Panc1 (cell line): Measurements from ENCODE around the gene ARMCX1. TPM values are rescaled to one million over a fixed set of nuclear protein-coding genes. Genes with fewer than 3 reads are reported as not detected.
A peak's percentile ranks its signal among the peaks of the same experiment; 100 is the strongest.

Experiments
- ATAC-seq: fragments of 200-7000 bp; cut with Tn5 transposase; 2 replicates; pipeline ENCODE4 v1.9.1; 2020; ENCODE audit warnings: mild to moderate bottlenecking, moderate library complexity
- BruUV-seq: library from RNA; stranded (reverse); fragments of 400-500 nt; replicated peaks from 2 replicates; lab custom pipeline; 2021; lab: Mats Ljungman, UMichigan
- CTCF ChIA-PET: fragments of 300-600 bp; sonication (Branson Sonifier 250); formaldehyde crosslinking; loops from one replicate; lab custom pipeline; 2022; ENCODE audit warnings: antibody characterized with exemption; lab: Charles Lee
- POLR2A ChIA-PET: fragments of 300-600 bp; sonication (Branson Sonifier 250); formaldehyde crosslinking; loops from one replicate; lab custom pipeline; 2022; ENCODE audit warnings: antibody characterized with exemption; lab: Charles Lee
- DNase-seq: peaks from one replicate; pipeline ENCODE4 v3.0.0-alpha.2; 2010; ENCODE audit warnings: low read depth, low spot score
- H3K27ac ChIP-seq: 2 replicates; pipeline ENCODE4 v1.5.1; 2011; ENCODE audit warnings: mild to moderate bottlenecking, low read length, inconsistent platforms
- H3K27me3 ChIP-seq: fragments of 200-500 bp; sonication (Bioruptor generic); 2 replicates; pipeline ENCODE4 v1.6.0; 2014; ENCODE audit warnings: low read length, inconsistent platforms; ENCODE audit not compliant: control insufficient read depth, insufficient read depth
- H3K36me3 ChIP-seq: fragments of 200-500 bp; sonication (Bioruptor generic); 2 replicates; pipeline ENCODE4 v1.5.1; 2014; ENCODE audit warnings: inconsistent platforms, mild to moderate bottlenecking, low read length, moderate library complexity; ENCODE audit not compliant: control insufficient read depth, insufficient read depth
- H3K4me1 ChIP-seq: 2 replicates; pipeline ENCODE4 v1.5.1; 2011; ENCODE audit warnings: inconsistent platforms, mild to moderate bottlenecking, low read length, moderate library complexity; ENCODE audit not compliant: control insufficient read depth, insufficient read depth
- H3K4me3 ChIP-seq, 2 experiments: 2 replicates each; pipeline ENCODE4 v1.5.1; 2011 to 2012; ENCODE audit warnings: low read depth in 2 of 2, low read length in 2 of 2, mild to moderate bottlenecking in 2 of 2, inconsistent platforms in 1 of 2, moderate library complexity in 1 of 2
- H3K9me3 ChIP-seq: fragments of 200-500 bp; sonication (Bioruptor generic); 2 replicates; pipeline ENCODE4 v1.5.1; 2014; ENCODE audit warnings: low read depth, mild to moderate bottlenecking, inconsistent platforms, low read length, moderate library complexity; ENCODE audit not compliant: control insufficient read depth, insufficient read depth
- POLR2AphosphoS5 ChIP-seq: IDR thresholded peaks from 2 replicates; pipeline ENCODE4 v1.6.1; 2012; ENCODE audit warnings: mild to moderate bottlenecking, low read depth, low read length, moderate library complexity
- REST ChIP-seq, 2 experiments: IDR thresholded peaks; 2 replicates each; pipeline ENCODE4 v1.6.1; 2011 to 2012; ENCODE audit warnings: low read depth in 2 of 2, control low read depth in 1 of 2, low read length in 1 of 2, mild to moderate bottlenecking in 1 of 2, moderate library complexity in 1 of 2; ENCODE audit not compliant: insufficient read depth in 1 of 2
- SIN3A ChIP-seq: IDR thresholded peaks from 2 replicates; pipeline ENCODE4 v1.6.1; 2012; ENCODE audit warnings: low read depth, mild to moderate bottlenecking, low read length, moderate library complexity, borderline replicate concordance; ENCODE audit not compliant: insufficient read depth
- TCF7L2 ChIP-seq: IDR thresholded peaks from 2 replicates; pipeline ENCODE4 v1.6.1; 2011; ENCODE audit warnings: mild to moderate bottlenecking, low read depth, low read length, inconsistent platforms
- in situ Hi-C: cut with HindIII; loops from 2 replicates; pipeline ENCODE4 v1.10.0; 2016; ENCODE audit warnings: low sequenced_read_pairs, low pct_unique_long_range_greater_than_20kb
- intact Hi-C: fragments of 100-400 bp; cut with micrococcal nuclease; formaldehyde crosslinking; loops from one replicate; pipeline ENCODE4 v1.10.0; 2022; ENCODE audit not compliant: unreplicated experiment
- total RNA-seq: library from RNA; stranded (reverse); gene quantifications from one replicate; pipeline ENCODE4 v1.2.1, GENCODE V29; 2021; ENCODE audit not compliant: unreplicated experiment
- TF ChIP-seq, protein P1 (sequence below): fragments of 450-650 bp; IDR thresholded peaks from 2 replicates; pipeline ENCODE4 v1.5.1; 2017; ENCODE audit warnings: mild to moderate bottlenecking

The ARMCX1 gene
- total RNA-seq, 1 experiment from 2014 or later, result 4.7 TPM

DNA sequence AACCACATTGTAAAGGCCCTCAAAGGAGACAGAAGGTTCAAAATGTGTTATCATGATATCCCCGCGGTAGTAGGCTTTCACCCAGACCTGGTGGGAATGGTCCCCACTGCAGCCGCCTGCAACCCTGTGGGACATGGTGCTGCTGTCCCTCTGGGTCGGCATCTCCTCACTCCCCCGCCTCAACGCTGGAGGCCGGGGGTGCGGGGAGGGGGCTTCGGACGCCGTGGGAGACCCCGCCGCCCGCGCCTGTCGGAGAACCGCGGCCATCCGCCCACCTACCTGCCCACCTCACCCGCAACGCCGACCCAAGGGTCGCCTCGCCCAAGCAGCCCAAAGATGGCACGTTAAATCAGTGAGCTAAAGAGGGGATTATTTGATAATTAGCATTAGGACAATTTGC is 11.2 kb upstream of the ARMCX1 start:
- DNase-seq (no peak), ATAC-seq (no peak)
- CTCF ChIA-PET, result no interaction called here
- no peak overlapping the region for H3K4me3 ChIP-seq
- in situ Hi-C loops, result no loop called here
- H3K4me1 ChIP-seq, result no peaks in the 10 kb centered on the region
- H3K36me3 ChIP-seq, result no peaks in the 10 kb centered on the region
- intact Hi-C loops, result no loop called here
- no peaks in the 10 kb centered on the region for H3K9me3 ChIP-seq
- BruUV-seq, result no TSS peak
- H3K27ac ChIP-seq, result no peak overlapping the region
- TF ChIP-seq TCF7L2, result no peak
- no peak for TF ChIP-seq REST (IDR thresholded peaks at IDR 0.05; ENCODE audit: insufficient read depth in 1 of 2, low read depth in 2 of 2, low read length in 1 of 2)
- TF ChIP-seq, protein P1, sequence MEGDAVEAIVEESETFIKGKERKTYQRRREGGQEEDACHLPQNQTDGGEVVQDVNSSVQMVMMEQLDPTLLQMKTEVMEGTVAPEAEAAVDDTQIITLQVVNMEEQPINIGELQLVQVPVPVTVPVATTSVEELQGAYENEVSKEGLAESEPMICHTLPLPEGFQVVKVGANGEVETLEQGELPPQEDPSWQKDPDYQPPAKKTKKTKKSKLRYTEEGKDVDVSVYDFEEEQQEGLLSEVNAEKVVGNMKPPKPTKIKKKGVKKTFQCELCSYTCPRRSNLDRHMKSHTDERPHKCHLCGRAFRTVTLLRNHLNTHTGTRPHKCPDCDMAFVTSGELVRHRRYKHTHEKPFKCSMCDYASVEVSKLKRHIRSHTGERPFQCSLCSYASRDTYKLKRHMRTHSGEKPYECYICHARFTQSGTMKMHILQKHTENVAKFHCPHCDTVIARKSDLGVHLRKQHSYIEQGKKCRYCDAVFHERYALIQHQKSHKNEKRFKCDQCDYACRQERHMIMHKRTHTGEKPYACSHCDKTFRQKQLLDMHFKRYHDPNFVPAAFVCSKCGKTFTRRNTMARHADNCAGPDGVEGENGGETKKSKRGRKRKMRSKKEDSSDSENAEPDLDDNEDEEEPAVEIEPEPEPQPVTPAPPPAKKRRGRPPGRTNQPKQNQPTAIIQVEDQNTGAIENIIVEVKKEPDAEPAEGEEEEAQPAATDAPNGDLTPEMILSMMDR, result no peak
- TF ChIP-seq SIN3A, result no peak
- no peak for TF ChIP-seq POLR2AphosphoS5
- POLR2A ChIA-PET, result no interaction called here
- no peaks in the 10 kb centered on the region for H3K27me3 ChIP-seq

DNA sequence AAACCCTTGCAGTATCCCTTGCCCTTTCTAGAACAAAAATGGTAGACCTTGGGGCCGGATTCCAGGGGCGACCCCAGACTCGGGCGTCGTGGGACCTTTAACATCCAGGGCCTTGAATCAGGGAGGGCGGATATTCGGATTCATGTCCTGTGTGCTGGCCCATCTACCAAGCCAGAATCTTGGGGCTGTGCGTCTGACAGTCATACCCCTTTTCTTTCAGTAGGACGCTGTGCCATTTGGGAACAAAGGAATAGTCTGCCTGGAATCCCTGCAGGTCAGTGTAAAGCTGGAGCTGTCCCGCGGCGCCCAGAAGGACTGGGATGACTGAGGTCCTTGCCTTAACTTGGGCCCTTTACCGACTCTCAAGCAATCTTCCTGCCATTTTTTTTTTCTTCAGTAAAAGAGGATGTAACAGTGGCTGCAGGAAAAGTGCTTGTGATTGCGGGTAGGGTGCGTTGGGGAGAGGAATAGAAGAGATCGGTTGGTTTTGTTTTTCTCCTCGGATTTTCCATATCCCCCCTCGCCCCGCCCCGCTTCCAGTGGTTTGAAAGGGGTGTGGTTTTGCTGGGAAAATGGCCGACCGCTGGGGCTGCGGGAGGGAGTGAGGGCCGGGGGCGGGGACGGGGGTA is 518 bp downstream of the ARMCX1 start:
- intact Hi-C loops (no loop called here), in situ Hi-C loops (no loop called here)
- peak; percentile 85 for ATAC-seq
- POLR2A ChIA-PET, result interaction anchor here (0.6 kb wide), 1 partner anchor 76 kb away, joined by 10 read pairs; no protein-coding TSS in a partner anchor
- Histone ChIP-seq H3K4me3 (peak overlapping the region; percentile 53 to 88), H3K27me3 (no peaks in the 10 kb centered on the region), H3K27ac (0 out of 2 replicates have a peak overlapping the region, but pooled peaks have one; percentile 34), H3K9me3 (no peaks in the 10 kb centered on the region), H3K36me3 (no peaks in the 10 kb centered on the region), H3K4me1 (no peaks in the 10 kb centered on the region; the same call in 1 of the 2 replicates)
- CTCF ChIA-PET, result no interaction called here
- 0 out of 2 replicates have a peak, but pooled peaks have one; percentile 11 for TF ChIP-seq SIN3A
- TF ChIP-seq, protein P1, result no peak
- no TSS peak for BruUV-seq
- DNase-seq, result no peak
